Hepatocyte (in vitro differentiated cells): Measurements from ENCODE around the gene HIVEP1.

Experiments used
- CTCF ChIP-seq: fragments of 200-600 bp; sonication (generic); IDR thresholded peaks from 2 replicates; pipeline ENCODE4 v1.5.1; 2016; ENCODE audit warnings: antibody characterized with exemption, mild to moderate bottlenecking; ENCODE audit not compliant: poor library complexity
- EZH2 ChIP-seq: fragments of 200-600 bp; sonication (generic); IDR thresholded peaks from 2 replicates; pipeline ENCODE4 v1.6.1; 2016; ENCODE audit warnings: antibody characterized with exemption, mild to moderate bottlenecking, borderline replicate concordance
- EZH2phosphoT487 ChIP-seq: fragments of 200-600 bp; sonication (generic); IDR thresholded peaks from one replicate; pipeline ENCODE4 v1.6.1; 2018; ENCODE audit warnings: antibody characterized with exemption, mild to moderate bottlenecking, low read depth, moderate library complexity; ENCODE audit not compliant: unreplicated experiment, severe bottlenecking

DNA sequence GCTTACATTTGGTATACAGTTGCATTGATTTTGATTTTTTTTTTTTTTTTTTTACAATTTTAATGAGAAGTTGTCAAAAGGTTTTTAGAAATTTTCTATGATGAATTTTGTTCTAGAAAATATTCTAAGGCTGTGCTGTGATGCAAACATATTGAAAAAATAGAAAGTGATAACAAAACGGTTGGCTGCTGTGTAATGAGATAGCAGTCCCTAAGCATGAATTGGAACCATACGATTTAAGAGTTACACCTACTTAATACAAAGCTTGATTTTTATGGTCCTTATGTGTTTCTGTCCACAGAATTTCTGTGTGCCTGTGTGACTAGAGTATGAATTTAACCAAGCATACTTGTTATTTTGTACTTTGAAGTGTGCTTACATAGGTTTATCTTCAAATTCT lies 12.1 kb downstream of the HIVEP1 start:
- TF ChIP-seq CTCF (no peak), EZH2 (no peak), EZH2phosphoT487 (no peak)
